ENCODE data around the gene DGKI. TPM values are rescaled to one million over a fixed set of nuclear protein-coding genes. Genes with fewer than 3 reads are reported as not detected.

DGKI gene
- total RNA-seq, 4 donors from 2014 or later, result 0.66 to 2.9 (median 1.7) TPM

GRCh38 chr7:137828456-137828855 is 18.3 kb downstream of the DGKI start:
- Histone ChIP-seq H3K36me3 (no peaks in the 10 kb centered on the region), H3K27me3 (no peaks in the 10 kb centered on the region), H3K27ac (replicated peaks in 1 of 4) (no peak overlapping the region), H3K4me3 (no peak overlapping the region), H3K9me3 (peaks cover 0 to 11% (median 7%) of the 10 kb centered on the region in 4 donors), H3K4me1 (peaks cover 0 to 15% (median 10%) of the 10 kb centered on the region in 4 donors)
- intact Hi-C loops (cut with DNase I), result loop anchor here (10.0 kb wide), 1 partner anchor 164 kb away; no protein-coding TSS in a partner anchor
- no peak for DNase-seq (ENCODE audit: extremely low spot score)
- TF ChIP-seq EP300 (IDR thresholded peaks at IDR 0.05) (no peak), POLR2A (IDR thresholded peaks at IDR 0.05; ENCODE audit: low read depth) (no peak), POLR2AphosphoS5 (IDR thresholded peaks at IDR 0.05) (no peak), CTCF (IDR thresholded peaks at IDR 0.05) (no peak)
- 71% methylated on average over 1 of the region's 1 CpG for WGBS

- Histone ChIP-seq H3K36me3 (no peaks in the 10 kb centered on the region), H3K4me1 (peaks cover 6 to 23% (median 17%) of the 10 kb centered on the region in 4 donors), H3K27ac (replicated peaks in 1 of 4) (no peak overlapping the region), H3K27me3 (no peaks in the 10 kb centered on the region), H3K9me3 (no peaks in the 10 kb centered on the region), H3K4me3 (no peak overlapping the region)
- 100% methylated on average over 3 of the region's 3 CpGs for WGBS
- no peak for DNase-seq (ENCODE audit: extremely low spot score)
- intact Hi-C loops (cut with DNase I), result loop anchor here (10.0 kb wide), 1 partner anchor 161 kb away; no protein-coding TSS in a partner anchor
- no peak for TF ChIP-seq CTCF (IDR thresholded peaks at IDR 0.05)
- TF ChIP-seq POLR2AphosphoS5 (IDR thresholded peaks at IDR 0.05), result no peak
These were observed 21.3 kb downstream of the DGKI start for GRCh38 chr7:137825489-137825888.

GRCh38 chr7:137820677-137821420 is 25.9 kb downstream of the DGKI start:
- Histone ChIP-seq H3K4me1 (peaks cover 9 to 16% (median 12%) of the 10 kb centered on the region in 4 donors), H3K27ac (replicated peaks in 1 of 4) (peak overlapping the region in 1 of 4 donors; percentile 44), H3K27me3 (no peaks in the 10 kb centered on the region), H3K4me3 (peak overlapping the region in 1 of 4 donors; percentile 5), H3K9me3 (no peaks in the 10 kb centered on the region), H3K36me3 (no peaks in the 10 kb centered on the region)
- WGBS, result 45% methylated on average over 4 of the region's 8 CpGs
- intact Hi-C loops (cut with DNase I), result loop anchor here (10.0 kb wide), 1 partner anchor 156 kb away; no protein-coding TSS in a partner anchor
- DNase-seq (ENCODE audit: extremely low spot score), result no peak
- TF ChIP-seq EP300 (IDR thresholded peaks at IDR 0.05) (no peak), POLR2A (IDR thresholded peaks at IDR 0.05; ENCODE audit: low read depth) (no peak), POLR2AphosphoS5 (IDR thresholded peaks at IDR 0.05) (peak in 1 of 2 donors; percentile 5), CTCF (IDR thresholded peaks at IDR 0.05) (no peak)

GRCh38 chr7:137820156-137820555 is 26.6 kb downstream of the DGKI start:
- WGBS, result 92% methylated on average over 2 of the region's 2 CpGs

More at GRCh38 chr7:137820156-137820555, 26.6 kb downstream of the DGKI start:
- Histone ChIP-seq H3K4me1 (peaks cover 9 to 16% (median 12%) of the 10 kb centered on the region in 4 donors), H3K36me3 (no peaks in the 10 kb centered on the region), H3K9me3 (no peaks in the 10 kb centered on the region), H3K4me3 (no peak overlapping the region), H3K27ac (replicated peaks in 1 of 4) (peak overlapping the region in 1 of 4 donors; percentile 44), H3K27me3 (no peaks in the 10 kb centered on the region)
- DNase-seq (ENCODE audit: extremely low spot score), result no peak
- intact Hi-C loops (cut with DNase I), result loop anchor here (10.0 kb wide), 1 partner anchor 155 kb away; no protein-coding TSS in a partner anchor
- no peak for TF ChIP-seq CTCF (IDR thresholded peaks at IDR 0.05)
- TF ChIP-seq EP300 (IDR thresholded peaks at IDR 0.05), result no peak
- no peak for TF ChIP-seq POLR2A (IDR thresholded peaks at IDR 0.05; ENCODE audit: low read depth)
- no peak for TF ChIP-seq POLR2AphosphoS5 (IDR thresholded peaks at IDR 0.05)
